Activated B cell treated with CpG ODN at 0.5 μM for 24 hours (primary cell): Measurements from ENCODE around the gene WBP1L. TPM values are rescaled to one million over a fixed set of nuclear protein-coding genes. Genes with fewer than 3 reads are reported as not detected.
A peak's percentile ranks its signal among the peaks of the same experiment; 100 is the strongest.
"Not testable (repeated sequence)": the region's sequence is repeated elsewhere in the genome, so short reads cannot be mapped to it uniquely, and the experiment has no call there.

Experiments used
- ATAC-seq: fragments of 200-7000 bp; cut with Tn5 transposase; one replicate; pipeline ENCODE4 v1.10.0; 2021; ENCODE audit warnings: low read depth, mild to moderate bottlenecking, moderate library complexity
- CTCF ChIA-PET: fragments of 350-600 bp; sonication (Branson Sonifier 250); formaldehyde crosslinking; loops from one replicate; lab custom pipeline; 2021; ENCODE audit warnings: antibody characterized with exemption; lab: Charles Lee
- POLR2A ChIA-PET: fragments of 350-600 bp; sonication (Branson Sonifier 250); formaldehyde crosslinking; loops from one replicate; lab custom pipeline; 2021; ENCODE audit warnings: antibody characterized with exemption; lab: Charles Lee
- DNase-seq: peaks from one replicate; pipeline ENCODE4 v3.0.0; 2022
- H3K27ac Mint-ChIP-seq: one replicate; pipeline ENCODE4 v1.8.0; 2020; ENCODE audit warnings: mixed read lengths
- H3K27me3 Mint-ChIP-seq: one replicate; pipeline ENCODE4 v1.8.0; 2021; ENCODE audit warnings: mixed read lengths
- H3K36me3 Mint-ChIP-seq: one replicate; pipeline ENCODE4 v1.8.0; 2021; ENCODE audit warnings: low read depth, mixed read lengths
- H3K4me1 Mint-ChIP-seq: one replicate; pipeline ENCODE4 v1.8.0; 2021; ENCODE audit warnings: mixed read lengths
- H3K4me3 Mint-ChIP-seq: one replicate; pipeline ENCODE4 v1.8.0; 2020; ENCODE audit warnings: mild to moderate bottlenecking, mixed read lengths
- H3K9me3 Mint-ChIP-seq: one replicate; pipeline ENCODE4 v1.8.0; 2020; ENCODE audit warnings: mixed read lengths
- CTCF ChIP-seq: fragments of 200-600 bp; IDR thresholded peaks from one replicate; pipeline ENCODE4 v1.8.0; 2022; ENCODE audit warnings: antibody characterized with exemption, mild to moderate bottlenecking
- intact Hi-C: fragments of 100-400 bp; cut with micrococcal nuclease; formaldehyde crosslinking; loops from one replicate; pipeline ENCODE4 v1.15.1; 2024
- total RNA-seq: library from RNA; stranded (reverse); gene quantifications from 2 replicates; pipeline ENCODE4 v1.2.3, GENCODE V29; 2022

Gene WBP1L
- total RNA-seq, 1 donor from 2014 or later, result 30.5 TPM

GRCh38 chr10:102738692-102739121 is 5.0 kb upstream of the WBP1L start:
- peak overlapping the region; percentile 16 for H3K27ac Mint-ChIP-seq
- DNase-seq (no peak), ATAC-seq (no peak)
- H3K9me3 Mint-ChIP-seq, result no peaks in the 10 kb centered on the region
- no peaks in the 10 kb centered on the region for H3K27me3 Mint-ChIP-seq
- peaks cover 22% of the 10 kb centered on the region for H3K36me3 Mint-ChIP-seq
- H3K4me1 Mint-ChIP-seq, result peaks cover 14% of the 10 kb centered on the region
- intact Hi-C loops, result no loop called here
- CTCF ChIA-PET, result no interaction called here
- TF ChIP-seq CTCF, result no peak
- POLR2A ChIA-PET, result no interaction called here
- no peak overlapping the region for H3K4me3 Mint-ChIP-seq

- Mint-ChIP-seq H3K4me3 (no peak overlapping the region), H3K4me1 (peaks cover 26% of the 10 kb centered on the region), H3K36me3 (peaks cover 14% of the 10 kb centered on the region), H3K9me3 (no peaks in the 10 kb centered on the region), H3K27ac (no peak overlapping the region), H3K27me3 (no peaks in the 10 kb centered on the region)
- TF ChIP-seq CTCF, result no peak
- CTCF ChIA-PET, result no interaction called here
- POLR2A ChIA-PET, result no interaction called here
- DNase-seq (no peak), ATAC-seq (no peak)
- intact Hi-C loops, result loop anchor here (5.0 kb wide), 1 partner anchor 1388 kb away; the partner anchor contains the start of gene BTRC
Observed at GRCh38 chr10:102740229-102740628, 3.5 kb upstream of the WBP1L start.

GRCh38 chr10:102741726-102742237 is 2.0 kb upstream of the WBP1L start:
- no peak overlapping the region for H3K4me3 Mint-ChIP-seq
- no peak for TF ChIP-seq CTCF
- ChIA-PET CTCF (no interaction called here), POLR2A (interaction anchor here (0.6 kb wide), 1 partner anchor 97 kb away, joined by 5 read pairs; no protein-coding TSS in a partner anchor)
- no peaks in the 10 kb centered on the region for H3K9me3 Mint-ChIP-seq
- no peak for ATAC-seq
- no peak overlapping the region for H3K27ac Mint-ChIP-seq
- H3K36me3 Mint-ChIP-seq, result peaks cover 16% of the 10 kb centered on the region
- intact Hi-C loops, result loop anchor here (2.0 to 5.0 kb wide), 2 partner anchors 239 to 1389 kb away; partner anchors contain the start of genes ACTR1A, BTRC and SUFU
- no peak for DNase-seq
- no peaks in the 10 kb centered on the region for H3K27me3 Mint-ChIP-seq
- peaks cover 39% of the 10 kb centered on the region for H3K4me1 Mint-ChIP-seq

GRCh38 chr10:102742313-102742712 is 1.4 kb upstream of the WBP1L start:
- POLR2A ChIA-PET, result interaction anchor here (0.6 to 2.6 kb wide), 2 partner anchors 97 to 100 kb away, joined by 5 to 12 read pairs; no protein-coding TSS in a partner anchor
- H3K36me3 Mint-ChIP-seq, result peaks cover 13% of the 10 kb centered on the region
- CTCF ChIA-PET, ATAC-seq, H3K4me3 Mint-ChIP-seq, H3K9me3 Mint-ChIP-seq, H3K27ac Mint-ChIP-seq, H3K27me3 Mint-ChIP-seq, DNase-seq: not testable (repeated sequence)
- intact Hi-C loops, result loop anchor here (2.0 to 5.0 kb wide), 2 partner anchors 240 to 1390 kb away; partner anchors contain the start of genes ACTR1A, BTRC and SUFU
- H3K4me1 Mint-ChIP-seq, result peaks cover 41% of the 10 kb centered on the region

- no peak for DNase-seq
- H3K27me3 Mint-ChIP-seq, result no peaks in the 10 kb centered on the region
- POLR2A ChIA-PET, result interaction anchor here (0.5 to 2.6 kb wide), 16 partner anchors 11 to 926 kb away, joined by 3 to 21 read pairs (median 4); partner anchors contain the start of genes ACTR1A, ARL3, BORCS7 and NFKB2
Observed at GRCh38 chr10:102743078-102743587, 615 bp upstream of the WBP1L start.

More at GRCh38 chr10:102743078-102743587, 615 bp upstream of the WBP1L start:
- no peak for ATAC-seq
- peak overlapping the region; percentile 87 for H3K27ac Mint-ChIP-seq
- TF ChIP-seq CTCF, result no peak
- peaks cover 41% of the 10 kb centered on the region for H3K4me1 Mint-ChIP-seq
- H3K36me3 Mint-ChIP-seq, result peaks cover 8% of the 10 kb centered on the region
- H3K4me3 Mint-ChIP-seq, result peak overlapping the region; percentile 93
- intact Hi-C loops, result loop anchor here (1.0 to 5.0 kb wide), 6 partner anchors 29 to 1391 kb away; partner anchors contain the start of genes ACTR1A, ARL3, BORCS7 and BTRC
- CTCF ChIA-PET, result interaction anchor here (1.0 kb wide), 1 partner anchor 29 kb away, joined by 5 read pairs; the partner anchor contains the start of genes ARL3 and SFXN2
- H3K9me3 Mint-ChIP-seq, result no peaks in the 10 kb centered on the region
